Measurements from ENCODE around the gene EXOC3L2. TPM values are rescaled to one million over a fixed set of nuclear protein-coding genes. Genes with fewer than 3 reads are reported as not detected.

The EXOC3L2 gene
- total and polyA plus RNA-seq, 2 of the 8 experiments (the other 6 are each of a cell fraction or from before 2014, with no cell fraction given): 1.4 to 1.6 TPM

- Histone ChIP-seq H3K79me1 (ENCODE audit: low read depth, low read length) (no peaks in the 10 kb centered on the region), H2AFZ (ENCODE audit: low read length) (no peak overlapping the region), H3K27me3 (replicated peaks in 1 of 4; ENCODE audit: control insufficient read depth in 3 of 4, extremely low read depth in 1 of 4, insufficient read depth in 3 of 4, low read length in 3 of 4) (no peaks in the 10 kb centered on the region), H3K4me1 (replicated peaks in 1 of 4; ENCODE audit: control insufficient read depth in 3 of 4, insufficient read depth in 4 of 4, low read length in 3 of 4) (no peaks in the 10 kb centered on the region), H2BK20ac (ENCODE audit: low read length) (no peak overlapping the region), H2BK12ac (ENCODE audit: low read depth, low read length) (no peak overlapping the region), H3K27ac (ENCODE audit: low read depth, low read length) (no peak overlapping the region), H4K5ac (ENCODE audit: insufficient read length, low read depth, low read length) (no peak overlapping the region), H2BK120ac (replicated peaks; ENCODE audit: low read depth, low read length) (no peak overlapping the region), H2BK15ac (ENCODE audit: low read length) (no peak overlapping the region), H3K9ac (replicated peaks in 1 of 4; ENCODE audit: extremely low read depth in 1 of 4, low read depth in 3 of 4, low read length in 3 of 4) (no peak overlapping the region), H3K4me3 (ENCODE audit: extremely low read depth in 1 of 4, insufficient read depth in 2 of 4, low read depth in 3 of 4, low read length in 4 of 4) (no peak overlapping the region), H3K23me2 (ENCODE audit: low read depth, low read length) (no peaks in the 10 kb centered on the region), H3K56ac (replicated peaks; ENCODE audit: insufficient read length, low read depth, low read length) (no peak overlapping the region), H4K20me1 (replicated peaks in 1 of 2; ENCODE audit: control insufficient read depth in 1 of 2, insufficient read depth in 2 of 2, low read length in 2 of 2) (peaks cover 0 to 2% of the 10 kb centered on the region in 2 experiments), H2BK5ac (ENCODE audit: low read depth, low read length) (no peak overlapping the region), H3K4ac (replicated peaks; ENCODE audit: insufficient read length, low read depth, low read length) (no peak overlapping the region), H3K9me3 (ENCODE audit: insufficient read depth in 2 of 2, low read depth in 1 of 2, low read length in 1 of 2) (no peaks in the 10 kb centered on the region), H4K8ac (ENCODE audit: extremely low read depth, insufficient read depth, low read length) (no peak overlapping the region), H3K18ac (ENCODE audit: extremely low read depth, low read length) (no peak overlapping the region), H3K79me2 (ENCODE audit: control insufficient read depth in 1 of 2, insufficient read depth in 2 of 2, low read length in 2 of 2) (no peaks in the 10 kb centered on the region), H3K36me3 (ENCODE audit: control insufficient read depth in 2 of 4, insufficient read depth in 4 of 4, low read length in 3 of 4) (peaks cover 8 to 16% (median 11%) of the 10 kb centered on the region in 4 experiments; a peak in 6 of 8 replicates), H2AK5ac (ENCODE audit: low read depth, low read length) (no peak overlapping the region), H3K23ac (ENCODE audit: insufficient read length) (no peak overlapping the region), H4K91ac (replicated peaks; ENCODE audit: insufficient read length, low read length) (no peak overlapping the region), H3K4me2 (ENCODE audit: insufficient read depth in 1 of 2, low read depth in 2 of 2, low read length in 2 of 2) (no peak overlapping the region), H3K14ac (ENCODE audit: insufficient read length) (no peak overlapping the region)
- no peak for DNase-seq (ENCODE audit: low read depth in 1 of 2, low spot score in 2 of 2)
- no peak for FAIRE-seq
- ChIA-PET POLR2A (ENCODE audit: partially characterized antibody) (no interaction called here), CTCF (ENCODE audit: partially characterized antibody) (interaction anchor here (1.1 to 1.2 kb wide), 2 partner anchors 20 to 76 kb away, joined by 3 to 4 read pairs; no protein-coding TSS in a partner anchor)
- WGBS, 2 experiments (ENCODE audit: extremely low coverage in 1 of 2, insufficient coverage in 1 of 2, insufficient read length in 1 of 2, insufficient replicate concordance in 2 of 2, low coverage in 1 of 2, low lambda C conversion rate in 2 of 2, missing lambda C conversion rate in 1 of 2): 87% methylated on average over 4 of the region's 7 CpGs; no CpG with 5 or more reads in 1 of the 2 experiments
- no peak for TF ChIP-seq CBX8 (IDR thresholded peaks at IDR 0.05; ENCODE audit: borderline replicate concordance, low read depth, low read length)
- TF ChIP-seq SUZ12 (IDR thresholded peaks at IDR 0.05; ENCODE audit: low read length): no peak
- TF ChIP-seq CEBPB (IDR thresholded peaks at IDR 0.05; ENCODE audit: low read depth, low read length): no peak
- TF ChIP-seq SP4 (IDR thresholded peaks at IDR 0.05; ENCODE audit: low read length): no peak
- no peak for TF ChIP-seq NANOG (IDR thresholded peaks at IDR 0.05; ENCODE audit: insufficient read depth, low read depth, low read length, poor library complexity, severe bottlenecking)
- no peak for TF ChIP-seq JUN (IDR thresholded peaks at IDR 0.05; ENCODE audit: low read depth, low read length)
- TF ChIP-seq, protein P1, sequence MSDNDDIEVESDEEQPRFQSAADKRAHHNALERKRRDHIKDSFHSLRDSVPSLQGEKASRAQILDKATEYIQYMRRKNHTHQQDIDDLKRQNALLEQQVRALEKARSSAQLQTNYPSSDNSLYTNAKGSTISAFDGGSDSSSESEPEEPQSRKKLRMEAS (IDR thresholded peaks at IDR 0.05): no peak
- TF ChIP-seq GTF2F1 (IDR thresholded peaks at IDR 0.05; ENCODE audit: borderline replicate concordance, low read depth, low read length): no peak
- no peak for TF ChIP-seq CBX5 (IDR thresholded peaks at IDR 0.05; ENCODE audit: low read depth, low read length)
- no peak for TF ChIP-seq TEAD4 (IDR thresholded peaks at IDR 0.05; ENCODE audit: low read depth, low read length)
- TF ChIP-seq ASH2L (IDR thresholded peaks at IDR 0.05; ENCODE audit: low read length): no peak
- no peak for TF ChIP-seq PHF8 (conservative IDR thresholded peaks at IDR 0.05; ENCODE audit: low read depth, low read length)
- TF ChIP-seq HDAC6 (IDR thresholded peaks at IDR 0.05; ENCODE audit: low read depth, low read length): no peak
- no peak for TF ChIP-seq KDM4A (IDR thresholded peaks at IDR 0.05; ENCODE audit: low read depth, low read length, severe bottlenecking)
- TF ChIP-seq BACH1 (IDR thresholded peaks at IDR 0.05; ENCODE audit: low read length): no peak
- TF ChIP-seq EGR1 (IDR thresholded peaks at IDR 0.05; ENCODE audit: borderline replicate concordance, low read depth, low read length): no peak
Measured at GRCh38 chr19:45276284-45276687, 31.1 kb upstream of the EXOC3L2 start.

All from H1 (cell line).